Stimulated activated naive CD8-positive, alpha-beta T cell treated with anti-CD3 and anti-CD28 coated beads, Interleukin-15, Interleukin-2, amounts not matched to agents 100 U/mL and 50 U/mL, for 24 hours (primary cell): ENCODE measurements around the gene ADAMTSL5.
"Not testable (repeated sequence)": the region's sequence is repeated elsewhere in the genome, so short reads cannot be mapped to it uniquely, and the experiment has no call there.

Source experiments
- ATAC-seq: fragments of 150-1000 bp; cut with Tn5 transposase; one replicate; pipeline ENCODE4 v1.10.0; 2021
- DNase-seq: peaks from one replicate; pipeline ENCODE4 v3.0.0; 2021

The ADAMTSL5 gene

GRCh38 chr19:1511318-1512317, 1.2 kb downstream of the ADAMTSL5 start:
- no peak for DNase-seq
- no peak for ATAC-seq

- no peak for ATAC-seq
- no peak for DNase-seq
These were observed 2.0 kb downstream of the ADAMTSL5 start for GRCh38 chr19:1510807-1511206.

GRCh38 chr19:1510442-1510806, 2.4 kb downstream of the ADAMTSL5 start:
- no peak for ATAC-seq

DNA sequence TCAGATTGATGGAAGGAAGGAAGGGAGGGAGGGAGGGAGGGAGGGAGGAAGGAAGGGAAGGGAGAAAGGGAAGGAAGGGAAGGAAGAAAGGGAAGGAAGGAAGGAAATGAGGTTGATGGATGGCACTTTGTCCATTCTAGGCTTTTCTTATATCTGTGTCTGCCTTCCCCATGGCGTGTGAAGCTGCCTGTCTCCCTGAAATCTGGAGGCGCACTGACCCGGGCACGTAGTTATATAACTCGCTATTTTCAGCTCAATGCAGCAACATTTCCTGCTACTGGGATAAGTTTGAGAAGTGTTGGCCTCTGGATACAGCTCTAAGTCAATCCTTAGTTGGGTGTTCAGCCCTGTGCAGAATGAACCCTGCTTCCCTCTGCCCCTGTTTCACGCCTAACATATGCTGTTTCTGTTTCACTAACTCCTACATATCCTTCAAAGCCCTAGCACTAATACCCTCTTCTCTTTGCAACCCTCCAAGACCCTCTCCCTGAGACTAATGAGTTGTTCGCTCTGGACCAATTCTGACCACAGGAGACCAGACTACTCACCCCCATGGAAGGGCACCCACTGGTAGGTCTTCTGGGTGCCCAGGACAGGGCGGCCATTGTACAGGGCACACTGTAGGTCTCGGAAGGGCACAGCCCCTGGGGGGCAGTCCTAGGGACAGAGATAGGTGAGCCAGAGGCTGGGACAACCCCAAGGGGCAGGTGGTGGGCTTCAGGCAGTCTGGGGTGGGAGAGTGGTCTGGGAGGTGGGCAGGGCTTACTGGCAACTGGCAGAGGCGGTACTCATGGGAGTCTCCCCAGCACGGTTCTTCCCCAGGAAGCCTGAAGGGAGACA, 3.0 kb downstream of the ADAMTSL5 start:
- DNase-seq = no peak

More at GRCh38 chr19:1510442-1510806, 2.4 kb downstream of the ADAMTSL5 start:
- no peak for DNase-seq

DNA sequence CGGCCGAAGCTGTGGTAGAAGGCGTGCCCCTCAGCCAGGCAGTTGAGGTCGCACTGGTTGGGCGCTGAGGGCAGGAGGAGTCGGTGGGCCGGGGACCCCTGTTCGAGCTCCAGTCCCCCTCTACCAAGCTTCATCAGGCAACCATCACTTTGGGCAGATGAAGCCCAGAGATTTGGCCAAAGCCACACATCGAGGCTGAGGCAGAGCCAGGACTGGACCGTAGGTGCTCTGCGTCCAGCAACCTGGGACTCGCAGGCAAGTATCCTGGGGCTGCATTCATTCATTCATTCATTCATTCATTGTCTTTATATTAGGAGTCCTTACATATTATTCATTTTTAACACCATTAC, 4.3 kb downstream of the ADAMTSL5 start:
- DNase-seq (no peak), ATAC-seq (no peak)

More for the DNA sequence above, 3.0 kb downstream of the ADAMTSL5 start:
- no peak for ATAC-seq

DNA sequence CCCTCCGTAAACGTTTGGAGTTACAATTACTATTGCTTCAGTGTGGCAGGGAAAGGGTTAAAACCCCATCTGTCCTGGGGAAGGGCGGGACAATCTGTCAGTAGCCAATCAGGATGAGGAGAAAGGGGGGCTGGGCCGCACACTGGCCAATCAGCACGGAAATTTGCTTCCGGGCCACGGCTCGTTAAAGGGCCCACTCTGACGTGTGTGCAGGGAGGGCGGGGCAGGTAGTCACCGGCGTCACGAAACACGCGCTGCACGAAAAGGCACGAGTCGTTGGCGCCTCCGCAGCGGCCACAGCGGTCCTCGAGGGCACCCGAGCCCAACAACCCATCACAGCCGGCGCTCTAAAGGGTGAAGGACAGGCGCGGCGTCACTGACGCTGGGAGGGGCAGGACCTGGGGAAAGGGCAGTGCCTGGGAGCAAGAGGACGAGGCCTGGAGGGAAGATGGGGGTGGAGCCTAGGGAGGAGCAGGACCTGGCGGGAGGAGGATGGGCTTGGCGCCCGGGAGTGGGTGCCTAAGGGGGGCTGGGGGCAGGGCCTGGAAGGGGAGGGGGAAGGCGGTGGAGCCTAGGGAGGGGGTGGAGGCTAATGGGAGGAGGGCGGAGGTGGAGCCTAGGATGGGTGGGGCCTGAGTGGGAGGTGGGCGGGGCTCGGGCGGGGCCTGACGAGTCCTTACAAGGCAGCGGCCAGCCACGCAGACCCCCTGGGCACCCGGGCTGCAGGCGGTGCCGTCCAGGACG, 4.9 kb downstream of the ADAMTSL5 start:
- ATAC-seq = peak; percentile 83
- DNase-seq = peak; percentile 88

GRCh38 chr19:1507192-1507660, 5.6 kb downstream of the ADAMTSL5 start:
- DNase-seq = no peak
- no peak for ATAC-seq

DNA sequence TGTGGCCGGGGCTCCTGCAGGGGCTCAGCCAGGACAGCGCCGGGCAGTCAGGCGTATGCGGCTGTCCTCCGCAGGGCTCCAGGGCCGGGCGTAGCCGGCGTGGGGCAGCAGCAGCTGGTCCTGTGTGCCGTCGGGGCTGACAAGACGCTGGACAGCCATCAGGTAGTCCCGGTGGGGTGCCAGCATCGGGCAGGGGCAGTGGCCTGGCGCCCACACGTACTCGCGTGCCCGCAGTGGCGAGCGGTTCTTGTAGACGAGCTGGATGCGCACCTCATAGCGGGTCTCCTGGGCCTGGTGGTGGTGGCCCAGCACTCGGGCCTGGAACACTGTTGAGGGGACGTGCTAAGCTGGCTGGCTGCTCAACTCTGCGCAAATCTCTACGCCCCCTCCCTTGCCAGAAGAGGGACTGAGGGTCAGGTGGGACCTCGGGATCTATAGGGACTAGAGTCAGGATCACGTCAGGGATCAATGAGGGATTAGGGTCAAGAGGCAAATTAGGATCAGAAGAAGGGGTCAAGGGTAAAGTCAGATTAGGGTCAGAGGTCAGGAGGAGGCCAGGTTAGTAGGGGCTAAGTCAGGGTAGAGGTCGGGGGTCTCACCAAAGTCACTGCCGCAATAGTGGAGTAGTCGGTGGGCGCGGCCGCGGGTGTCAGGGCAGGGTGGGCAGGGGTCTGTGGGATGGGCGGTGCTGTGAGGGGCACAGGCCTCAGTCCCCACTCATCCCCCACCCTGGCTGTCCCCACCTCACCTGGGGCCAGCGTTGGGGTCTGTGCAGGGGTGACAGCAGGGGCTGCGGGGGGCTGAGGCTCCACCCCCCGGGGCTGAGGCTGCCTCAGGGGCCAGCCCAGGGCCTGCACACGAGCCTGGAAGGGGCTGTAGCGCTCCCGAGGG, 6.6 kb downstream of the ADAMTSL5 start:
- DNase-seq (no peak), ATAC-seq (no peak)

DNA sequence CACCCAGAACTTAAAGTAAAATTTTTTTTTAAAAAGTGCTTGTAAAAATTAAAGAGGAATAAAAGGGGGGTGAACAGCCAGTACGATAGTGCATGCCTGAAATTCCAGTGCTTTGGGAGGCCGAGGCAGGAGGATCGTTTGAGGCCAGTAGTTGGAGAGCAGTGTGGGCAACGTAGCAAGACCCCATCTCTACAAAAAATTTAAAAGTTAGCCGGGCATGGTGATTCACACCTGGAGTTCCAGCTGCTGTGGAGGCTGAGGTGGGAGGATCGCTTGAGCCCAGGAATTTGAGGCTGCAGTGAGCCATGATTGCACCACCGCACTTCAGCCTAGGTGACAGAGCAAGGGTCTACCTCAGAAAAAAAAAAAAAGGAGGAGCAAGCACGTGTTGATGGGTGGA, 7.8 kb downstream of the ADAMTSL5 start:
- DNase-seq (no peak), ATAC-seq (no peak)

- no peak for DNase-seq
- ATAC-seq = no peak
These were observed 8.7 kb downstream of the ADAMTSL5 start for GRCh38 chr19:1503925-1504773.

DNA sequence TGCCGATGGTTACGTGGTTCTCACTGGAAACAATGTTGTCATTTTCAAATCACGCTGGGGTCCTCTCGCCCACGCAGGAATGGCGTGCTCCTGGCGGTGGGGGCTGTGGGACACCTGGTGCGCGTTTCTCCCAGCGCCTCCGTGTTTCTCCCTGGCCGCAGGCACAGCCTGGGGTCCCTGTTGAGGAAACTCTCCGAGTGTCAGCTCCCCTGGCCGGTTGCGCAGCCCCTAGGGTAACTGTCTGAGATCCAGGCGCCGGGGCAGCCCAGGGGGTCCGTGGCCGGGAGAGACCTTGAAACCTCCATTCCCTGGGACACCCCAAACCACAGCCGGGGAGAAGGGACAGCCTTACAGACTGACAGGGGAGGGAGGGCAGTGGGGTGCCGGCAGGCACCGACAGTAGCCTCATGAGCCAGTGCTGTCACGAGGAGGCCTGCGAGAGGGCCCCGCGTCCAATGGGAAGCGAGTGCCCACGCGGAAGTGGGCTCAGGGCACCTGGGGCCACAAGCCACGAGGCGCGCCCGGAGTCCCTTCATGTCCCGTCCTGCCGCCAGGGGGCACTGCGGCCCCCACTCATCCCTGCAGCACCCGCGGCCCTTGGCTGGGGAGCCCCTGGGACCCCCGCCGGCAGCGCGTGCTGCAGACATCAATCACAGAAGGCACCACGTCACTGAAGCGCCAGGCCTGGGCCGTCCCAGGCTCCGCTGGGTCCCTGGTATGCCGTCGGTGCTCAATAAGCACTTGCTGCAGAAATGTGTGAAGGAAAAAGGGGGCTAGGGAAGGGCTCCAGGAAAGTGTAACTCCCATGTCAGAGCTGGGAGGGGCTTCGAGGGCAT, 9.5 kb downstream of the ADAMTSL5 start:
- peak; percentile 83 for DNase-seq
- peak; percentile 58 for ATAC-seq

DNA sequence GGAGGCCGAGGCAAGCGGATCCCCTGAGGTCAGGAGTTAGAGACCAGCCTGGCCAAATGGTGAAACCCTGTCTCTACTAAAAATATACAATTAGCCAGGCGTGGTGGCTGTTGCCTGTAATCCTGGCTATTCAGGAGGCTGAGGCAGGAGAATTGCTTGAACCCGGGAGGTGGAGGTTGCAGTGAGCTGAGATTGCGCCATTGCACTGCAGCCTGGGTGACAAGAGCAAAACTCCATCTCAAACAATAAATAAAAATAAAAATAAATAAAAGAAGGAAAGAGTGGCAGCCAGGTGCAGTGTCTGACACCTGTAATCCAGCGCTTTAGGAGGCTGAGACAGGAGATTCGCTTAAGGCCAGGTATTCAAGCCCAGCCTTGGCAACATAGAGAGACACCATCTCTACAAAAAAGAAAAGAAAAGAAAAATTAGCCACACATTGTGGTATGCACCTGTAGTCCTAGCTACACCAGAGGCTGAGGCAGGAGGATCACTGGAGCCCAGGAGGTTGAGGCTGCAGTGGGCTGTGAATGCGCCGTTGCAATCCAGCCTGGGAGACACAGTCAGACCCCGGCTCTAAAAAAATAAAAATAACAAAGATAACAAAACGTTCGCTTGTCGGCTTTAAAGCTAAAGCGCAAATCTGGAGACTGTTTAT, 10.3 kb downstream of the ADAMTSL5 start:
- ATAC-seq = no peak
- DNase-seq = no peak

DNA sequence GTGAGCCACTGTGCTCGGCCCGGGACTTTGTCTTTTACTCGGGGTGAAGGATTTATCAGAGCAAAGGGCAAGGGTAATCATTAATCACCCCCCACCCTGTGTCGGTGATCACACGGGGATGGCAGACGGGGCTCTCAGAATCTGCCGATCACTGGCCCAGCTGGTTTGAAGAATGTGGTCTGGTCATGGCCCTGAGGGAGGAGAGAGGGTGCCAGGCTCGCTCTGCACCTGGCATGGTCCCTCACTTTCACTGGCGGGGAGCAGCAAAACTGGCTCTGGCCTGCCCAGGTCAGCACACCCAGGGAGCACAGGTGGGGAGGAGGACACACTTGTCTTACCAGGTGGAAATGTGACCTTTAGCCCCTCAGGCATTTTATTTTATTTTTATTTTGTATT, 11.6 kb downstream of the ADAMTSL5 start:
- ATAC-seq (no peak), DNase-seq (no peak)

GRCh38 chr19:1499231-1499630, 13.6 kb downstream of the ADAMTSL5 start:
- DNase-seq, ATAC-seq: not testable (repeated sequence)

GRCh38 chr19:1497578-1498235, 15.1 kb downstream of the ADAMTSL5 start:
- ATAC-seq (no peak), DNase-seq (no peak)

DNA sequence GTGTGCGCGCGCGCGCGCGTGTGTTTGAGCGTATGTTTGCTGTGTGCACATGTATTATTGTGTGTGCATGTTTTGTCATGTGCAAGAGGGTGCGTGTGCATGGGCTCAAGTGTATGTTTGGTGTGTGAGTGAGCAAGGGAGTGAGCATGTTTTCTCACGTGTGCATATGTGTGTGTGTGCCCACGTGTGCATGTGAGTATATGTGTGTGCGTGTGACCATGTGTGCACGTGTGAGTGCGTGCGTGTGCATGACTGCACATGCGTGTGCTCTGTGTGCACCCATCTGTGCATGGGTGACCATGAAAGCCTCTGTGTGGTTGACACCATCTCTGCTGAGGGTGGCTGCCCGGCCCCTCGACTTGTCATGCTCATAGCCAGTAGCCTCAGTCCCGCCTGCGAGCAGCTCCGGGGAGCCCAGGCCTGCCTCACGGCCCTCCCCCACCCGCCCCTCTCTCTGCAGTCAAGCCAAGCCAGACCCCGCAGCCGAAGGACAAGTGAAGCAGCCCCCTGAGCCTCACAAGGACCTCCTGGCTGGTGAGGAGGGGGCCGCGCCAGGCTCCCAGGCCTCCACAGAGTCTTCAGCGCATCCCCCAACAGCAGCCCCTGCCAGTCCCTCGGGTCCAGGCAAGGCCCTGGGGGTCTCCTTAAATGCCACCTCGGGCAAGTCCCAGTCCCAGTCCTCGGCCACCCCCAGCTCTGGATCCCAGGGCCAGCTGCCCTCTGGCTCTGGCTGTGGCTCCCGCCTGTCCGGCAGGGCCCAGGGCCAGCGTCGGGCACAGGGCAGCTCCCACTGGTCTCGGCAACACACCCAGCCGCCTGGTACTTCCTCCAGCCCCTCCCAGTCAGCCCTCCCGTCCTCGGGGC, 15.9 kb downstream of the ADAMTSL5 start:
- DNase-seq (no peak), ATAC-seq (no peak)
